Psoas muscle (tissue), 8 donors: ENCODE data around the gene CEMIP. TPM values are rescaled to one million over a fixed set of nuclear protein-coding genes. Genes with fewer than 3 reads are reported as not detected.

Experiments
- ATAC-seq, 4 donors: fragments of 200-7000 bp; cut with Tn5 transposase; one replicate each; pipeline ENCODE4 v1.9.1; 2020; ENCODE audit warnings: moderate library complexity in 3 of 4, mild to moderate bottlenecking in 2 of 4
- DNase-seq, 2 donors: peaks; one replicate each; pipeline ENCODE4 v3.0.0-alpha.2; 2020
- H3K27ac ChIP-seq: fragments of 200-600 bp; one replicate; pipeline ENCODE4 v1.8.0; 2022
- H3K27me3 ChIP-seq, 3 donors: fragments of 200-600 bp in 1 of 3; one replicate each; pipeline versions ENCODE4 v1.6.1 to v1.8.0; 2013 to 2022; ENCODE audit warnings: low read length in 2 of 3, mild to moderate bottlenecking in 2 of 3, moderate library complexity in 1 of 3; ENCODE audit not compliant: insufficient read depth in 3 of 3
- H3K36me3 ChIP-seq, 2 donors: fragments of 200-600 bp in 1 of 2; one replicate each; pipeline versions ENCODE4 v1.6.1 to v1.8.0; 2013 to 2022; ENCODE audit warnings: low read depth in 1 of 2, mild to moderate bottlenecking in 1 of 2, moderate library complexity in 1 of 2; ENCODE audit not compliant: insufficient read depth in 1 of 2
- H3K4me1 ChIP-seq: fragments of 200-600 bp; one replicate; pipeline ENCODE4 v1.8.0; 2022
- H3K4me3 ChIP-seq: fragments of 200-600 bp; one replicate; pipeline ENCODE4 v1.8.0; 2022; ENCODE audit warnings: mild to moderate bottlenecking
- H3K9me3 ChIP-seq: fragments of 200-600 bp; one replicate; pipeline ENCODE4 v1.8.0; 2022
- WGBS, 3 donors: extraction: QIAGEN DNeasy Blood & Tissue Kit; methylation state at CpG; one replicate each; pipeline versions ENCODE4 v1.1.6 to v1.1.7; 2013; 5-methylcytosine and 5-hydroxymethylcytosine counted together
- intact Hi-C, 2 donors: fragments of 100-400 bp; cut with DNase I; formaldehyde crosslinking; loops; one replicate each; pipeline versions ENCODE4 v1.11.0 to v1.14.2; 2022
- polyA plus RNA-seq, 3 donors: library from polyadenylated mRNA; stranded (reverse); fragments of 200-250 nt; gene quantifications; one replicate each; pipeline ENCODE4 v1.2.3, GENCODE V29; 2013
- total RNA-seq, 4 donors: library from RNA; stranded (reverse); fragmentation: NEBNext Ultra II Directional in 2 of 4; extraction: Animal tissue kit (Norgen Biotek cat#: 25700) in 2 of 4; gene quantifications; one replicate each; pipeline versions ENCODE4 v1.2.1 to v1.2.4, GENCODE V29; 2021 to 2023
- TF ChIP-seq, protein P1 (sequence below): fragments of 200-600 bp; IDR thresholded peaks from one replicate; pipeline ENCODE4 v1.8.0; 2022; ENCODE audit warnings: antibody characterized with exemption
- donor health status: healthy with polysubstance abuse.
- donor health status: DM: no; HTN: no; CAD: no; lungs with moderate emphysema.
- donor health status: Bipolar disorder and iron deficiency.
- donor health status: healthy.
- donor health status: DM: yes; HTN: yes; CAD: no.
- donor health status: DM: no; HTN: no; CAD: no.
- donor health status: DM: no; HTN: no; CAD: no.
- donor health status: DM: yes; HTN: yes; CAD: no.

CEMIP gene
- total and polyA plus RNA-seq, 7 donors = under 0.01 to 0.96 (median 0.04) TPM

- TF ChIP-seq, protein P1, sequence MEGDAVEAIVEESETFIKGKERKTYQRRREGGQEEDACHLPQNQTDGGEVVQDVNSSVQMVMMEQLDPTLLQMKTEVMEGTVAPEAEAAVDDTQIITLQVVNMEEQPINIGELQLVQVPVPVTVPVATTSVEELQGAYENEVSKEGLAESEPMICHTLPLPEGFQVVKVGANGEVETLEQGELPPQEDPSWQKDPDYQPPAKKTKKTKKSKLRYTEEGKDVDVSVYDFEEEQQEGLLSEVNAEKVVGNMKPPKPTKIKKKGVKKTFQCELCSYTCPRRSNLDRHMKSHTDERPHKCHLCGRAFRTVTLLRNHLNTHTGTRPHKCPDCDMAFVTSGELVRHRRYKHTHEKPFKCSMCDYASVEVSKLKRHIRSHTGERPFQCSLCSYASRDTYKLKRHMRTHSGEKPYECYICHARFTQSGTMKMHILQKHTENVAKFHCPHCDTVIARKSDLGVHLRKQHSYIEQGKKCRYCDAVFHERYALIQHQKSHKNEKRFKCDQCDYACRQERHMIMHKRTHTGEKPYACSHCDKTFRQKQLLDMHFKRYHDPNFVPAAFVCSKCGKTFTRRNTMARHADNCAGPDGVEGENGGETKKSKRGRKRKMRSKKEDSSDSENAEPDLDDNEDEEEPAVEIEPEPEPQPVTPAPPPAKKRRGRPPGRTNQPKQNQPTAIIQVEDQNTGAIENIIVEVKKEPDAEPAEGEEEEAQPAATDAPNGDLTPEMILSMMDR = no peak
- intact Hi-C loops = no loop called here
- no peaks in the 10 kb centered on the region for H3K4me1 ChIP-seq
- DNase-seq (peak in 1 of 2 donors; percentile 30), ATAC-seq (peak in 3 of 4 donors; percentile 50 to 81 (median 61))
- no peaks in the 10 kb centered on the region for H3K9me3 ChIP-seq
- H3K36me3 ChIP-seq = no peaks in the 10 kb centered on the region
- no peak overlapping the region for H3K27ac ChIP-seq
- no peak overlapping the region for H3K4me3 ChIP-seq
- WGBS, 3 donors = 61 to 70% (median 69%) methylated on average over 6 of the region's 6 CpGs
- no peaks in the 10 kb centered on the region for H3K27me3 ChIP-seq
Measured at GRCh38 chr15:80825361-80826030, 46.3 kb downstream of the CEMIP start.

DNA sequence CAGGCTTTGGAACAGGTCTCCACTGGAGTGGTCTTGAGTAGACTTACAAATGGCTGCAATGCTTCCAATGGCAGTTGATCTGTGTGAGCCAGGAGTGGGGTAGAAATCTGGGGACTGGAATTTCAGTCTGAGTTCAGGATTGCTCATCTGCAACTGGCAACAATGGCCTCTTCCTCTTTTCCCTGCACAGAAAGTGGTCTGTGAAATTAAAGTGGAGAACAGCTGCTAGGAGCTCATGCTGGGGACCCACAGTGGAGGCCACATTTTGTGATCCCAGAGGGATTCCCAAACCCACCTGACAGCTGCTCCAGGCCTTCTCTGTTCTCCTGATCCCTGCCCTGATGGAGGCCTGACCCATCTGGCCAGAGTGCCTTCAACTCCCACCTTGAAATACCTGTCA lies 49.6 kb downstream of the CEMIP start:
- no peak overlapping the region for H3K4me3 ChIP-seq
- no peaks in the 10 kb centered on the region for H3K36me3 ChIP-seq
- no peak overlapping the region for H3K27ac ChIP-seq
- H3K4me1 ChIP-seq = no peaks in the 10 kb centered on the region
- no peak for DNase-seq
- H3K27me3 ChIP-seq = no peaks in the 10 kb centered on the region
- TF ChIP-seq, protein P1 = no peak
- intact Hi-C loops = no loop called here
- no peak for ATAC-seq
- no peaks in the 10 kb centered on the region for H3K9me3 ChIP-seq

DNA sequence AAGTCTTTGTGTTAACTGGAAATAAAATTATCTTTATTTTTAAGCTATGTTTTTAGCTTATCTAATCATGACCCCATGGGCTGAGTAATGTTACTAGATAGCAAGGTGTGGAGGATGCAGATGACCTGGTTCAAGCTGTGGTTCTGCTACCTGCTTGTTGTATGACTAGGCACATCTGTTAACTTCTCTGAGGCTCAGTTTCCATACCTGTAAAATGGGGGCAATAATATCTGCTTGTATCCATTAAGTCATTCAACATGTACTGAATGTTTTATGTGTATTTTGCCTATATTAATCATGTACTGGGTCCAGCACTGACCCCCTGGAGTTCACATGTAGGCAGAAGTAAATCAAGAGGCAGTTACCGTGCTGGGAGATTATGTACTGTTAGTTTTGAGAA lies 51.5 kb downstream of the CEMIP start:
- Histone ChIP-seq H3K4me1 (no peaks in the 10 kb centered on the region), H3K27me3 (no peaks in the 10 kb centered on the region), H3K27ac (no peak overlapping the region), H3K4me3 (no peak overlapping the region), H3K9me3 (no peaks in the 10 kb centered on the region), H3K36me3 (no peaks in the 10 kb centered on the region)
- TF ChIP-seq, protein P1 = no peak
- ATAC-seq = no peak
- intact Hi-C loops = no loop called here
- no peak for DNase-seq
- 96 to 100% (median 97%) methylated on average over 1 of the region's 1 CpG for WGBS, 3 donors

GRCh38 chr15:80831192-80831591 lies 52.0 kb downstream of the CEMIP start:
- no peaks in the 10 kb centered on the region for H3K36me3 ChIP-seq
- no peaks in the 10 kb centered on the region for H3K27me3 ChIP-seq
- no peak overlapping the region for H3K27ac ChIP-seq
- no peak overlapping the region for H3K4me3 ChIP-seq
- H3K9me3 ChIP-seq = no peaks in the 10 kb centered on the region
- ATAC-seq (no peak), DNase-seq (no peak)
- intact Hi-C loops = no loop called here
- 88 to 90% (median 89%) methylated on average over 7 of the region's 7 CpGs for WGBS, 3 donors
- no peaks in the 10 kb centered on the region for H3K4me1 ChIP-seq
- TF ChIP-seq, protein P1 = no peak

DNA sequence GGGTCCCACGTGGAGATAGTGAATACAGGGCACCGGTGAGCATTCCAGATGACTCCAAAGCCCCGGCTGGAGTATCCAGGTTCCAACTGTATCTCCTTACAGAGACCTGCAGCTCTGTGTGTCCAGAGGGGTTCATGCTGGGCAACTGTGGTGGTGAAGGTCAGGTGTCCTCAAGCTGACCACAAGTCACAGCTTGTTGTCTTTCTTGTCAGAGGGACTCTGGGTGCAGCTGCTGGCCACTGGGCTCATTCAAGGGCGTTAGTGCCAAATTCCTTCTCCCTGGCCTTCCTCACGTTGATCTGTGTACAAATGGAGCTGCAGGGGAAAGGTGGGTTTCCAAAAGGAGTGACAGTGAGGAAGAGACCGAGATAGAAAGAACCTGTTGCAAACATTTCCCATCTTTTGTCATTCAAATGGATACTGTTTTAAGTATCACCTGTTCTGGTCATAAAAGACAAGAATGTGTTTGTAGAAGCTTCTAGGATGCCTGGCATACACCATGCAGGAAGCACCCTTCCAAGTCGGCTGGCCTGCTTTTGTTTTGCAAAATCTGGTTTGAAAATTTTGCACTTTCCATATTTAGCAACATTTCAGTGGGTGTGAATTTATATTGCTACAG lies 52.5 kb downstream of the CEMIP start:
- Histone ChIP-seq H3K4me1 (no peaks in the 10 kb centered on the region), H3K4me3 (no peak overlapping the region), H3K27ac (no peak overlapping the region), H3K27me3 (no peaks in the 10 kb centered on the region), H3K36me3 (no peaks in the 10 kb centered on the region), H3K9me3 (no peaks in the 10 kb centered on the region)
- WGBS, 3 donors = 31 to 42% (median 34%) methylated on average over 7 of the region's 7 CpGs
- TF ChIP-seq, protein P1 = no peak
- no peak for DNase-seq
- ATAC-seq = peak in 2 of 4 donors; percentile 37 to 44
- intact Hi-C loops = no loop called here
